ENCODE results near the gene PREX1.

- TF ChIP-seq, protein P1, sequence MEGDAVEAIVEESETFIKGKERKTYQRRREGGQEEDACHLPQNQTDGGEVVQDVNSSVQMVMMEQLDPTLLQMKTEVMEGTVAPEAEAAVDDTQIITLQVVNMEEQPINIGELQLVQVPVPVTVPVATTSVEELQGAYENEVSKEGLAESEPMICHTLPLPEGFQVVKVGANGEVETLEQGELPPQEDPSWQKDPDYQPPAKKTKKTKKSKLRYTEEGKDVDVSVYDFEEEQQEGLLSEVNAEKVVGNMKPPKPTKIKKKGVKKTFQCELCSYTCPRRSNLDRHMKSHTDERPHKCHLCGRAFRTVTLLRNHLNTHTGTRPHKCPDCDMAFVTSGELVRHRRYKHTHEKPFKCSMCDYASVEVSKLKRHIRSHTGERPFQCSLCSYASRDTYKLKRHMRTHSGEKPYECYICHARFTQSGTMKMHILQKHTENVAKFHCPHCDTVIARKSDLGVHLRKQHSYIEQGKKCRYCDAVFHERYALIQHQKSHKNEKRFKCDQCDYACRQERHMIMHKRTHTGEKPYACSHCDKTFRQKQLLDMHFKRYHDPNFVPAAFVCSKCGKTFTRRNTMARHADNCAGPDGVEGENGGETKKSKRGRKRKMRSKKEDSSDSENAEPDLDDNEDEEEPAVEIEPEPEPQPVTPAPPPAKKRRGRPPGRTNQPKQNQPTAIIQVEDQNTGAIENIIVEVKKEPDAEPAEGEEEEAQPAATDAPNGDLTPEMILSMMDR (conservative IDR thresholded peaks at IDR 0.05; ENCODE audit: low read depth in 2 of 2) = no peak
- TF ChIP-seq EZH2 (IDR thresholded peaks at IDR 0.05; ENCODE audit: low read depth, unreplicated experiment) (no peak), POLR2AphosphoS5 (IDR thresholded peaks at IDR 0.05; ENCODE audit: low read depth) (no peak), EZH2phosphoT487 (IDR thresholded peaks at IDR 0.05; ENCODE audit: unreplicated experiment) (no peak), REST (IDR thresholded peaks at IDR 0.05; ENCODE audit: unreplicated experiment) (no peak), ZNF331 (CRISPR knock-in tag; IDR thresholded peaks at IDR 0.05; ENCODE audit: low read depth) (no peak), JUNB (IDR thresholded peaks at IDR 0.05; ENCODE audit: unreplicated experiment) (no peak), STAT1 (IDR thresholded peaks at IDR 0.05; ENCODE audit: unreplicated experiment) (no peak), ZNF114 (CRISPR knock-in tag; IDR thresholded peaks at IDR 0.05) (no peak), CREB1 (CRISPR knock-in tag; IDR thresholded peaks at IDR 0.05; ENCODE audit: low read depth) (no peak)
- TF ChIP-seq, protein P2, sequence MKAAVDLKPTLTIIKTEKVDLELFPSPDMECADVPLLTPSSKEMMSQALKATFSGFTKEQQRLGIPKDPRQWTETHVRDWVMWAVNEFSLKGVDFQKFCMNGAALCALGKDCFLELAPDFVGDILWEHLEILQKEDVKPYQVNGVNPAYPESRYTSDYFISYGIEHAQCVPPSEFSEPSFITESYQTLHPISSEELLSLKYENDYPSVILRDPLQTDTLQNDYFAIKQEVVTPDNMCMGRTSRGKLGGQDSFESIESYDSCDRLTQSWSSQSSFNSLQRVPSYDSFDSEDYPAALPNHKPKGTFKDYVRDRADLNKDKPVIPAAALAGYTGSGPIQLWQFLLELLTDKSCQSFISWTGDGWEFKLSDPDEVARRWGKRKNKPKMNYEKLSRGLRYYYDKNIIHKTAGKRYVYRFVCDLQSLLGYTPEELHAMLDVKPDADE (IDR thresholded peaks at IDR 0.05) = no peak
- TF ChIP-seq, protein P3, sequence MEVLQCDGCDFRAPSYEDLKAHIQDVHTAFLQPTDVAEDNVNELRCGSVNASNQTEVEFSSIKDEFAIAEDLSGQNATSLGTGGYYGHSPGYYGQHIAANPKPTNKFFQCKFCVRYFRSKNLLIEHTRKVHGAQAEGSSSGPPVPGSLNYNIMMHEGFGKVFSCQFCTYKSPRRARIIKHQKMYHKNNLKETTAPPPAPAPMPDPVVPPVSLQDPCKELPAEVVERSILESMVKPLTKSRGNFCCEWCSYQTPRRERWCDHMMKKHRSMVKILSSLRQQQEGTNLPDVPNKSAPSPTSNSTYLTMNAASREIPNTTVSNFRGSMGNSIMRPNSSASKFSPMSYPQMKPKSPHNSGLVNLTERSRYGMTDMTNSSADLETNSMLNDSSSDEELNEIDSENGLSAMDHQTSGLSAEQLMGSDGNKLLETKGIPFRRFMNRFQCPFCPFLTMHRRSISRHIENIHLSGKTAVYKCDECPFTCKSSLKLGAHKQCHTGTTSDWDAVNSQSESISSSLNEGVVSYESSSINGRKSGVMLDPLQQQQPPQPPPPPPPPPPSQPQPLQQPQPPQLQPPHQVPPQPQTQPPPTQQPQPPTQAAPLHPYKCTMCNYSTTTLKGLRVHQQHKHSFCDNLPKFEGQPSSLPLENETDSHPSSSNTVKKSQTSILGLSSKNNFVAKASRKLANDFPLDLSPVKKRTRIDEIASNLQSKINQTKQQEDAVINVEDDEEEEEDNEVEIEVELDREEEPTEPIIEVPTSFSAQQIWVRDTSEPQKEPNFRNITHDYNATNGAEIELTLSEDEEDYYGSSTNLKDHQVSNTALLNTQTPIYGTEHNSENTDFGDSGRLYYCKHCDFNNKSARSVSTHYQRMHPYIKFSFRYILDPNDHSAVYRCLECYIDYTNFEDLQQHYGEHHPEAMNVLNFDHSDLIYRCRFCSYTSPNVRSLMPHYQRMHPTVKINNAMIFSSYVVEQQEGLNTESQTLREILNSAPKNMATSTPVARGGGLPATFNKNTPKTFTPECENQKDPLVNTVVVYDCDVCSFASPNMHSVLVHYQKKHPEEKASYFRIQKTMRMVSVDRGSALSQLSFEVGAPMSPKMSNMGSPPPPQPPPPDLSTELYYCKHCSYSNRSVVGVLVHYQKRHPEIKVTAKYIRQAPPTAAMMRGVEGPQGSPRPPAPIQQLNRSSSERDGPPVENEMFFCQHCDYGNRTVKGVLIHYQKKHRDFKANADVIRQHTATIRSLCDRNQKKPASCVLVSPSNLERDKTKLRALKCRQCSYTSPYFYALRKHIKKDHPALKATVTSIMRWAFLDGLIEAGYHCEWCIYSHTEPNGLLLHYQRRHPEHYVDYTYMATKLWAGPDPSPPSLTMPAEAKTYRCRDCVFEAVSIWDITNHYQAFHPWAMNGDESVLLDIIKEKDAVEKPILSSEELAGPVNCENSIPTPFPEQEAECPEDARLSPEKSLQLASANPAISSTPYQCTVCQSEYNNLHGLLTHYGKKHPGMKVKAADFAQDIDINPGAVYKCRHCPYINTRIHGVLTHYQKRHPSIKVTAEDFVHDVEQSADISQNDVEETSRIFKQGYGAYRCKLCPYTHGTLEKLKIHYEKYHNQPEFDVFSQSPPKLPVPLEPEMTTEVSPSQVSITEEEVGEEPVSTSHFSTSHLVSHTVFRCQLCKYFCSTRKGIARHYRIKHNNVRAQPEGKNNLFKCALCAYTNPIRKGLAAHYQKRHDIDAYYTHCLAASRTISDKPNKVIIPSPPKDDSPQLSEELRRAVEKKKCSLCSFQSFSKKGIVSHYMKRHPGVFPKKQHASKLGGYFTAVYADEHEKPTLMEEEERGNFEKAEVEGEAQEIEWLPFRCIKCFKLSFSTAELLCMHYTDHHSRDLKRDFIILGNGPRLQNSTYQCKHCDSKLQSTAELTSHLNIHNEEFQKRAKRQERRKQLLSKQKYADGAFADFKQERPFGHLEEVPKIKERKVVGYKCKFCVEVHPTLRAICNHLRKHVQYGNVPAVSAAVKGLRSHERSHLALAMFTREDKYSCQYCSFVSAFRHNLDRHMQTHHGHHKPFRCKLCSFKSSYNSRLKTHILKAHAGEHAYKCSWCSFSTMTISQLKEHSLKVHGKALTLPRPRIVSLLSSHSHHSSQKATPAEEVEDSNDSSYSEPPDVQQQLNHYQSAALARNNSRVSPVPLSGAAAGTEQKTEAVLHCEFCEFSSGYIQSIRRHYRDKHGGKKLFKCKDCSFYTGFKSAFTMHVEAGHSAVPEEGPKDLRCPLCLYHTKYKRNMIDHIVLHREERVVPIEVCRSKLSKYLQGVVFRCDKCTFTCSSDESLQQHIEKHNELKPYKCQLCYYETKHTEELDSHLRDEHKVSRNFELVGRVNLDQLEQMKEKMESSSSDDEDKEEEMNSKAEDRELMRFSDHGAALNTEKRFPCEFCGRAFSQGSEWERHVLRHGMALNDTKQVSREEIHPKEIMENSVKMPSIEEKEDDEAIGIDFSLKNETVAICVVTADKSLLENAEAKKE (CRISPR knock-in tag; IDR thresholded peaks at IDR 0.05) = no peak
These were observed 200.7 kb downstream of the PREX1 start for GRCh38 chr20:48626938-48627736.
